CD4-positive, CD25-positive, alpha-beta regulatory T cell (primary cell): ENCODE measurements around the gene DAPP1. TPM values are rescaled to one million over a fixed set of nuclear protein-coding genes. Genes with fewer than 3 reads are reported as not detected.

Experiments used
- ATAC-seq, 2 donors: fragments of 150-1000 bp; cut with Tn5 transposase; one replicate each; pipeline ENCODE4 v1.10.0; 2021; ENCODE audit warnings: low read depth in 2 of 2, moderate number of reproducible peaks in 2 of 2, moderate library complexity in 1 of 2
- DNase-seq, 3 donors: peaks; one replicate each; pipeline versions ENCODE4 v3.0.0 to v3.0.0-alpha.2; 2012 to 2022; ENCODE audit warnings: mixed read lengths in 1 of 3
- H3K27ac ChIP-seq: one replicate; pipeline ENCODE4 v1.7.0; 2013; ENCODE audit warnings: mild to moderate bottlenecking, low read length; ENCODE audit not compliant: insufficient read depth, poor library complexity, severe bottlenecking
- H3K27me3 ChIP-seq: one replicate; pipeline ENCODE4 v1.7.0; 2013; ENCODE audit warnings: low read length; ENCODE audit not compliant: control insufficient read depth, insufficient read depth
- H3K36me3 ChIP-seq: one replicate; pipeline ENCODE4 v1.7.0; 2013; ENCODE audit warnings: mild to moderate bottlenecking, low read length, moderate library complexity; ENCODE audit not compliant: control insufficient read depth, insufficient read depth
- H3K4me1 ChIP-seq: 2 replicates; pipeline ENCODE4 v1.7.0; 2013; ENCODE audit warnings: mild to moderate bottlenecking, low read length; ENCODE audit not compliant: insufficient read depth, control insufficient read depth, poor library complexity, severe bottlenecking
- H3K4me3 ChIP-seq: one replicate; pipeline ENCODE4 v1.7.0; 2013; ENCODE audit warnings: low read depth, mild to moderate bottlenecking, low read length, moderate library complexity
- H3K9me3 ChIP-seq, 2 experiments: 1 replicate in 1 of 2; 2 replicates in 1 of 2; pipeline ENCODE4 v1.7.0; 2013; ENCODE audit warnings: low read length in 2 of 2, mild to moderate bottlenecking in 1 of 2, moderate library complexity in 1 of 2; ENCODE audit not compliant: control insufficient read depth in 2 of 2
- H3K27ac Mint-ChIP-seq, 3 donors: one replicate each; pipeline ENCODE4 v1.8.0; 2020 to 2022; ENCODE audit warnings: mild to moderate bottlenecking in 3 of 3, mixed read lengths in 3 of 3, moderate library complexity in 2 of 3
- H3K27me3 Mint-ChIP-seq: one replicate; pipeline ENCODE4 v1.8.0; 2022; ENCODE audit warnings: mild to moderate bottlenecking, mixed read lengths
- H3K36me3 Mint-ChIP-seq: one replicate; pipeline ENCODE4 v1.8.0; 2020; ENCODE audit warnings: mixed read lengths
- H3K4me1 Mint-ChIP-seq, 4 donors: one replicate each; pipeline ENCODE4 v1.8.0; 2020 to 2022; ENCODE audit warnings: mixed read lengths in 4 of 4, mild to moderate bottlenecking in 1 of 4
- H3K4me3 Mint-ChIP-seq, 4 donors: one replicate each; pipeline ENCODE4 v1.8.0; 2020 to 2022; ENCODE audit warnings: mild to moderate bottlenecking in 4 of 4, mixed read lengths in 4 of 4, moderate library complexity in 3 of 4
- H3K9me3 Mint-ChIP-seq, 7 donors: one replicate each; pipeline ENCODE4 v1.8.0; 2020 to 2022; ENCODE audit warnings: mixed read lengths in 7 of 7, mild to moderate bottlenecking in 3 of 7, moderate library complexity in 2 of 7
- polyA plus RNA-seq, 4 donors: library from polyadenylated mRNA; unstranded; fragments of 300-500 nt; fragmentation: Illumina TruSeq; gene quantifications; one replicate each; pipeline ENCODE4 v1.2.3, GENCODE V29; 2021
- total RNA-seq: library from RNA; stranded (reverse); gene quantifications from one replicate; pipeline ENCODE4 v1.2.3, GENCODE V29; 2022

DAPP1 gene
- total and polyA plus RNA-seq, 5 donors from 2014 or later = 25.0 to 42.8 (median 30.9) TPM

- Mint-ChIP-seq H3K27ac (peak overlapping the region in 1 of 3 donors; percentile 53), H3K36me3 (peaks cover 21% of the 10 kb centered on the region), H3K4me1 (peaks cover 0 to 4% (median 2%) of the 10 kb centered on the region in 4 donors), H3K4me3 (no peak overlapping the region), H3K9me3 (no peaks in the 10 kb centered on the region), H3K27me3 (no peaks in the 10 kb centered on the region)
- H3K27me3 ChIP-seq = no peaks in the 10 kb centered on the region
- ATAC-seq = no peak
- H3K27ac ChIP-seq = no peak overlapping the region
- no peak overlapping the region for H3K4me3 ChIP-seq
- peaks cover 41% of the 10 kb centered on the region for H3K36me3 ChIP-seq
- no peaks in the 10 kb centered on the region for H3K4me1 ChIP-seq
- DNase-seq = no peak
- H3K9me3 ChIP-seq = no peaks in the 10 kb centered on the region
These were observed 51.5 kb downstream of the DAPP1 start for GRCh38 chr4:99868126-99868596.

GRCh38 chr4:99872570-99872969 is 55.9 kb downstream of the DAPP1 start:
- ATAC-seq (no peak), DNase-seq (no peak)
- Histone ChIP-seq H3K9me3 (no peaks in the 10 kb centered on the region), H3K4me3 (no peak overlapping the region), H3K27me3 (no peaks in the 10 kb centered on the region), H3K27ac (no peak overlapping the region), H3K4me1 (no peaks in the 10 kb centered on the region), H3K36me3 (peaks cover 30% of the 10 kb centered on the region)
- no peak overlapping the region for H3K27ac Mint-ChIP-seq
- no peak overlapping the region for H3K4me3 Mint-ChIP-seq
- H3K36me3 Mint-ChIP-seq = peaks cover 25% of the 10 kb centered on the region
- no peaks in the 10 kb centered on the region for H3K27me3 Mint-ChIP-seq
- H3K4me1 Mint-ChIP-seq = peaks cover 0 to 4% (median 2%) of the 10 kb centered on the region in 4 donors
- no peaks in the 10 kb centered on the region for H3K9me3 Mint-ChIP-seq

- no peak for ATAC-seq
- H3K27me3 Mint-ChIP-seq = no peaks in the 10 kb centered on the region
- H3K36me3 Mint-ChIP-seq = peaks cover 22% of the 10 kb centered on the region
- H3K27me3 ChIP-seq = no peaks in the 10 kb centered on the region
- H3K4me3 Mint-ChIP-seq = no peak overlapping the region
- no peak for DNase-seq
- H3K4me1 ChIP-seq = no peaks in the 10 kb centered on the region
- no peak overlapping the region for H3K27ac ChIP-seq
- no peaks in the 10 kb centered on the region for H3K9me3 ChIP-seq
- no peaks in the 10 kb centered on the region for H3K9me3 Mint-ChIP-seq
- peaks cover 30% of the 10 kb centered on the region for H3K36me3 ChIP-seq
- H3K4me1 Mint-ChIP-seq = peaks cover 0 to 4% (median 3%) of the 10 kb centered on the region in 4 donors
- no peak overlapping the region for H3K4me3 ChIP-seq
- H3K27ac Mint-ChIP-seq = no peak overlapping the region
These were observed 58.4 kb downstream of the DAPP1 start for GRCh38 chr4:99875071-99875470.

- DNase-seq (no peak), ATAC-seq (no peak)
- H3K27ac Mint-ChIP-seq = no peak overlapping the region
- H3K4me1 ChIP-seq = no peaks in the 10 kb centered on the region
- H3K4me1 Mint-ChIP-seq = peaks cover 0 to 4% (median 3%) of the 10 kb centered on the region in 4 donors
- no peaks in the 10 kb centered on the region for H3K27me3 ChIP-seq
- H3K9me3 ChIP-seq = no peaks in the 10 kb centered on the region
- H3K27ac ChIP-seq = no peak overlapping the region
- no peak overlapping the region for H3K4me3 ChIP-seq
- no peaks in the 10 kb centered on the region for H3K27me3 Mint-ChIP-seq
- peaks cover 29% of the 10 kb centered on the region for H3K36me3 Mint-ChIP-seq
- no peak overlapping the region for H3K4me3 Mint-ChIP-seq
- no peaks in the 10 kb centered on the region for H3K9me3 Mint-ChIP-seq
- H3K36me3 ChIP-seq = peaks cover 48% of the 10 kb centered on the region
These were observed 60.3 kb downstream of the DAPP1 start for GRCh38 chr4:99876946-99877345.

- H3K4me3 Mint-ChIP-seq = no peak overlapping the region
- H3K4me3 ChIP-seq = no peak overlapping the region
- H3K27me3 Mint-ChIP-seq = no peaks in the 10 kb centered on the region
- no peak overlapping the region for H3K27ac ChIP-seq
- no peaks in the 10 kb centered on the region for H3K9me3 Mint-ChIP-seq
- H3K27me3 ChIP-seq = no peaks in the 10 kb centered on the region
- H3K9me3 ChIP-seq = no peaks in the 10 kb centered on the region
- peaks cover 0 to 4% (median 3%) of the 10 kb centered on the region in 4 donors for H3K4me1 Mint-ChIP-seq
- DNase-seq (no peak), ATAC-seq (no peak)
- H3K27ac Mint-ChIP-seq = peak overlapping the region in 1 of 3 donors; percentile 71
- peaks cover 55% of the 10 kb centered on the region for H3K36me3 ChIP-seq
- no peaks in the 10 kb centered on the region for H3K4me1 ChIP-seq
- peaks cover 27% of the 10 kb centered on the region for H3K36me3 Mint-ChIP-seq
These were observed 62.0 kb downstream of the DAPP1 start for GRCh38 chr4:99878604-99879003.

GRCh38 chr4:99879458-99879857 is 62.8 kb downstream of the DAPP1 start:
- ATAC-seq (no peak), DNase-seq (no peak)
- H3K36me3 Mint-ChIP-seq = peaks cover 24% of the 10 kb centered on the region
- H3K36me3 ChIP-seq = peaks cover 59% of the 10 kb centered on the region
- H3K27me3 ChIP-seq = no peaks in the 10 kb centered on the region
- no peak overlapping the region for H3K4me3 Mint-ChIP-seq
- H3K9me3 Mint-ChIP-seq = no peaks in the 10 kb centered on the region
- H3K9me3 ChIP-seq = no peaks in the 10 kb centered on the region
- H3K27ac ChIP-seq = no peak overlapping the region
- H3K27me3 Mint-ChIP-seq = no peaks in the 10 kb centered on the region
- H3K4me1 ChIP-seq = no peaks in the 10 kb centered on the region
- peaks cover 0 to 4% (median 3%) of the 10 kb centered on the region in 4 donors for H3K4me1 Mint-ChIP-seq
- peak overlapping the region in 1 of 3 donors; percentile 20 for H3K27ac Mint-ChIP-seq
- no peak overlapping the region for H3K4me3 ChIP-seq

GRCh38 chr4:99885063-99885664 is 68.5 kb downstream of the DAPP1 start:
- peaks cover 8 to 13% (median 11%) of the 10 kb centered on the region in 4 donors for H3K4me1 Mint-ChIP-seq
- H3K36me3 Mint-ChIP-seq = peaks cover 15% of the 10 kb centered on the region
- H3K4me3 ChIP-seq = no peak overlapping the region
- H3K27ac ChIP-seq = no peak overlapping the region
- H3K27ac Mint-ChIP-seq = no peak overlapping the region
- H3K4me1 ChIP-seq = peaks cover 4% of the 10 kb centered on the region
- no peaks in the 10 kb centered on the region for H3K27me3 Mint-ChIP-seq
- H3K27me3 ChIP-seq = no peaks in the 10 kb centered on the region
- H3K9me3 Mint-ChIP-seq = no peaks in the 10 kb centered on the region
- DNase-seq (peak; percentile 12 to 73 (median 61)), ATAC-seq (peak in 1 of 2 donors; percentile 46)
- H3K9me3 ChIP-seq = no peaks in the 10 kb centered on the region
- H3K36me3 ChIP-seq = peaks cover 45% of the 10 kb centered on the region
- H3K4me3 Mint-ChIP-seq = no peak overlapping the region

GRCh38 chr4:99885687-99886086 is 69.1 kb downstream of the DAPP1 start:
- no peak overlapping the region for H3K27ac Mint-ChIP-seq
- Histone ChIP-seq H3K9me3 (no peaks in the 10 kb centered on the region), H3K4me1 (peaks cover 6% of the 10 kb centered on the region), H3K36me3 (peaks cover 40% of the 10 kb centered on the region), H3K27ac (no peak overlapping the region), H3K4me3 (no peak overlapping the region), H3K27me3 (no peaks in the 10 kb centered on the region)
- H3K9me3 Mint-ChIP-seq = no peaks in the 10 kb centered on the region
- no peak overlapping the region for H3K4me3 Mint-ChIP-seq
- peaks cover 9 to 18% (median 13%) of the 10 kb centered on the region in 4 donors for H3K4me1 Mint-ChIP-seq
- ATAC-seq (no peak), DNase-seq (no peak)
- H3K36me3 Mint-ChIP-seq = peaks cover 14% of the 10 kb centered on the region
- H3K27me3 Mint-ChIP-seq = no peaks in the 10 kb centered on the region
